ENCODE data around the gene FBXW4.
"Not testable (repeated sequence)": the region's sequence is repeated elsewhere in the genome, so short reads cannot be mapped to it uniquely, and the experiment has no call there.

The FBXW4 gene

GRCh38 chr10:101651336-101651735 lies 43.6 kb downstream of the FBXW4 start:
- DNase-seq = no peak

DNA sequence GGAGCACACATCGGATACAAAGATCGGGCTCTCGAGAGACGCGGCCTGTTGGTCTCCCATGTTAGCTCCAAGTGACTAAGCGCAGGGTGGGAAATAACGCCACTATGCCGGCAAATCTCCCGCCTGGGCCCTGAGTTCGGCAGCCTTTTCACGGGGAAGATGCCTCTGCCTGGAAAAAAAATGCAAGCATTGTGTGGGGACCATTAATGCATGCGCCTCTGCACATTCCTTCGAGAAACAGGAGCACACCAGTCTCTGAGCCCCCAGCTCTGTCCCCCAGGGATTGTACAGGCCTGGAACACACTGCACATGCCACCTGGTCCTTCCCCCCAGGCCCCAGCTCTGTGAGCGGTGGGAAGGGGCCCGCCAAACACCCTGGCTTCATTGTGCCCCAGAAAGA lies 44.1 kb downstream of the FBXW4 start:
- no peak for DNase-seq

GRCh38 chr10:101649525-101650085 lies 45.4 kb downstream of the FBXW4 start:
- DNase-seq = no peak

DNA sequence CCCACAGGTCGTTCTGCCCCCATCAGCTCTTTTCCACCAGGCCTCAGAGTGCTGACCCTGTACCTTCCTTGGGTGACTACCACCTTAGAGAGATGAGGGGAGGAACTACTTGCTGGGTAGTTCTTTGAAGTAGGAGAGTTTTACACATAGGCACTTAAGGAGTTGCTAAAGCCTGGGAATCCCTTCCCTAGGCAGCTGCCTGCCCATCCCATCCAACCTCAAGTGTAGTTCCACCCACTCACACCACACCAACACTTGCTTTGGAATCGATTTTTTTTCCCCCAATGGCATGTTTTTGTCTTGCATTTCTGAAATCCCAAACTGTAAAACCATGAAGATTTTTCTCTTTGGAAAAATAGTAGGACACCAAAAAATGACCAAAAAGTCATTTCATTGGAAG lies 47.7 kb downstream of the FBXW4 start:
- DNase-seq = no peak

- no peak for DNase-seq
These were observed 48.6 kb downstream of the FBXW4 start for GRCh38 chr10:101646364-101646763.

DNA sequence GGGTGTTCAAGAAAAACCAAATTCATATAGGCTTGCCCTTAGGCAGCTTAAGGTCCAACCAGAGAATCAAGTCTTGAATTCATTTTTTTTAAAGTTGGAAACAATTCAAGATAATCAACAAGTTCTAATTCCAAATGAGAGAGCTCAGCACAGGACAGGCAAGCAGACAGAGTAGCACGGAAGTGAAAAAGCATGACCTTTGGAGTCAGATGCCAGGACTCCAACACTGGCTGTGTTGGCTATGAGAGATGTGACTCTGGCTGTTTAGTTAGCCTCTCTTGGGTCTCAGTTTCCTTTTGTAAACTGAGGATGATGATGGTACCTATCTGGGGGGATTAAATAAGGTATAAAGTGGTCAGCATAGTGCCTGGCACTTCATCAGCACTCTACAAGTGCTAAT lies 49.3 kb downstream of the FBXW4 start:
- no peak for DNase-seq

DNA sequence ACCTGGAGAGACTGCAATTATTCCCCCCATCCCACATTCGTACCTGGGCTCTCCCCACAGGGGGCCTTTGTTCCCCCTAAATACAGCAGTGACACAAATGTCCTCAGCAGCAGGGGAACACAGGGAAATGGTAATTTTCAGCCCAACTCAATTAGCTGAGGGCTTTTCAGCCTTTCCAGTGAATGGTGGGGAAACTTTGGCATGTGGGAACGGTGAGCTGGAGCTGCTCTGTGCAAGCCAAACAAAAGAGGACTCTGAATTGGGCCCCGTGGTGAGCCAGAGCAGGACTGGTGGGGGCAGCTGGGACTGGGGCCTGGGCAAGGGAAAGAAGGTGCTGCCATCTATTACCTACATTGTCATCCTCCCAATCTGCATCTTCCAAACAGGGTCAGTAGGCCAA lies 51.0 kb downstream of the FBXW4 start:
- DNase-seq = no peak

DNA sequence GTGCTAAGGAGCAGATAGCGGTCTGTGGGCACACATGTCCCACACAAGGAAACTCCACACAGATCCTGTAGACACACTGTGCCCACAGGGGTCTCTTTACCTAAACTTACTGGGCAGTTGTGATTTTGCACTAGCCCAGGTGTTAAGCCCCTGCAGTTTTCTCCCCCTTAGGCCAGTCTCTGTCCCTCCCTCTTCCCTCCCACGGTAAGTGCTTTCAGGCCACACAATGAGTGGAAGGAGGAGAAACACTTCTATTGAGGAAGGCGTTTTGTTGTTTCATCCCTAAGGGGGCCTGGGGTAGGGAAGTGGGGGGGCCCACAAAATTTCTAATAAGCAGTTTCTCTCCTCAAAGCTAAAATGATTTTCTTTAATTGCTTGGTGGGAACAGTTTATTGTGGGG lies 51.4 kb downstream of the FBXW4 start:
- no peak for DNase-seq

GRCh38 chr10:101639141-101639900 lies 55.6 kb downstream of the FBXW4 start:
- DNase-seq = no peak

GRCh38 chr10:101633510-101633909 lies 61.5 kb downstream of the FBXW4 start:
- not testable (repeated sequence) for DNase-seq

GRCh38 chr10:101631821-101632475 lies 63.0 kb downstream of the FBXW4 start:
- no peak for DNase-seq

- no peak for DNase-seq
These were observed 64.4 kb downstream of the FBXW4 start for GRCh38 chr10:101630633-101630920.

GRCh38 chr10:101629837-101630632 lies 64.9 kb downstream of the FBXW4 start:
- DNase-seq = no peak

- no peak for DNase-seq
These were observed 69.1 kb downstream of the FBXW4 start for GRCh38 chr10:101625821-101626412.

DNA sequence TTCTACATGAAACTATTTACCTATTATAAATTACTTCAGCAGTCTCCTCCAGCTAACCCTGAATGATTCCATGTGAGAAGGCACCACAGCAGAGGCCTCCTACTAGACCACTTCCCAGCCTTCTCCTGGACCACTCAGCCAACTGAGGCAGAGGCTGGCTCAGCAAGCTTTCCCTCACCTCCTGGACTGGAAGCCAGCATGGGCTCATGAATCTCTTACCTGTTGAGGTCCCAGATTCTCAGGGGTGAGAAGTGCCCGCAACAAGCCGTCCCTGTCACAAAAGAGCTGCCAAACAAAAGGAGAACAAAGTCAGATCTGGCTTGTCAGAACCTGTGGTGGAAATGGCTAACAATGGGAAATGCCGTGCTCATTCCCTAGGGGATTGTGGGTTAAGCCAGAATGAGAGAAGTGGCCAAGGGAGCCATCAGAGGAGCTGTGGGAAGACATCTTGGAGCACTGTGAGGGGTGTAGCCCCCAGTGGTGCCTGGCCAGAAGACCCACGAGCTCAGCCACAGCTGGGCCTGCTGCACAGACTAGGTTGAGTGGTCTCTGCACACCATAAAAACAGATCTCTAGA lies 70.4 kb downstream of the FBXW4 start:
- no peak for DNase-seq

GRCh38 chr10:101623528-101623927 lies 71.4 kb downstream of the FBXW4 start:
- no peak for DNase-seq

DNA sequence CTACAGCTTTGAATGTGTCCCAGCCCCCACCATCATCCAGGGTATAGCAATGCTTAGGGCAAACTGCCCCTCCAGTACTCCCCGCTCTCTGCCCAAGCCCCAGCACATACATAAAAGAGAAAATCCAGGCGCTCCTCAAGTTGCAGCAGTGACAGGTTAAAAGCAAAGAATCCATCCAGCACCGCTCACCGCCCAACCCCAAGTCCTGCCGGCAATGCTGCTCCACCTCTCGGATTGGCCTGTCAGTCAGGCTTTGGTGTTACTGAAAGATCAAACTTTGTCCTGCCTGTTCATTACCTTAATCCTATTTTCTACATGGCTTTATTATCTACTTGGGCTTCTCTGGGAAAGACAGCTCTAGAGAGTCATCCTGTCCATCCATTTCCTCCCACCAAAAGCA lies 75.0 kb downstream of the FBXW4 start:
- no peak for DNase-seq

- DNase-seq = no peak
These were observed 76.1 kb downstream of the FBXW4 start for GRCh38 chr10:101618871-101619270.

GRCh38 chr10:101617824-101618568 lies 77.0 kb downstream of the FBXW4 start:
- no peak for DNase-seq

DNA sequence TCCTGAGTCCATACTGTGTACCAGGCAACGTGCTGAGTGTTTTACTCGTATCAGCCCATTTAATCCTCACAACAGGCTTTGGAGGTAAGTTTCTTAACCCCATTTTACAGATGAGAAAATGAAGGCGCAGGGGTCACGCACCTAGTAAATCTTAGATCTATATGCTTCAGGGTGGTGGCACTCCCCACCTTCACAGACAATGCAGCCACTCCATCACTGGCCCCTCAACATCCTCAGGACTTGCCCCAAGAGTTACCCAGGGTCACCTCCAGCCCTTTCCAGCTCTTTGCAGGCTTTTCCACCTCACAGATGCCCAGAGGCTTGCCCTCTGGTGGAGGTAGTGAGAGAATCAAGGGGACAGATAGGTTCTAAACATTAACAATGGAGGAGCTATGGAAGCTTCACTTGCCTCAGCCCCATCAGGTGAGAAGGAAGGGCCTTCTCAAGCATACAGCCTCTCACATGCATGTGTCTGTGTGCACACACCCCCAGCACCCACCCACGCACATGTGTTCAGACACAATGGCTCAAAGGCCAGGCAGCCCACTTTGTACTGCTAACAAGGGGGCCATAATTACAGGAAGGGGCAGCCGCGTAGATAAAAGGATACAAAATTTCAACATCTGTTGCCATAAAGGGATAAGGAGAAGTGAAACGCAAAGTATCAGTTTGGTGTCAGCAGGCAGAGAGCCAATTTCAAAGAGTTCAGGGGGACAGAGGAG lies 77.7 kb downstream of the FBXW4 start:
- no peak for DNase-seq

DNA sequence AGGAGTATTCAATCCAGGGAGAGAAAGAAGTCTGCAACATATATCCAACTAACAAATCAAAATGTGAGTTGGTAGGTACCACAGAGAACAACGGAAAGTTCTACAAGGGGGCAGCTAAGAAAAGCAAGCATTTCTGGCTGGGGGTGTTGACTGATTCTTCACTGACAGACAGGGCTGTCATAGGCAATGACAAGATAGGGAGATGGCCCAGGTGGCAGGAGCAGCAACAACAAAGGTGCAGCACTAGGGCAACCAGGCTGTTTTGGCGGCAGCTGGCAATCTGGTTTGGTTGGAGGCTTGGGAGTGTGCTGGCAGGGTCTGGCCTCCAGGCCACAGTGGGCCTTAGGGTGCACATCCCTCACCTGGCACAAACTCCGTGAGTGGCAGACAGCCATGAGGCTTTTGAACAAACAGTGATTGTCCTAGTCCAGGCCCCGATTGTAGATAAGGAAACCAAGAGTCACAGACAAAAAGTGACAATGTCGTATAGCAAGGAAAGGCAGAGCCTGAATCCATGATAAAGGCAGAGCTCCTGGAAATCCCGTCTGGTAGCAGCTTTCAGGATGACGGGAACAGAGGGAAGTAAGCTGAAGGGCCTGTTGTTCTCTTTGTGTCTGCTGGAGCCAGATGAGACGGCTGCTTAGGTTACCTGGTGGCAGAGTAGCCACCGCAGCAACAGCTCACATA lies 78.4 kb downstream of the FBXW4 start:
- no peak for DNase-seq
